ENCODE results near the gene CTNNBIP1.

- TF ChIP-seq CTCF (IDR thresholded peaks at IDR 0.05) (no peak), POLR2AphosphoS5 (IDR thresholded peaks at IDR 0.05) (no peak), POLR2A (IDR thresholded peaks at IDR 0.05; ENCODE audit: low read depth) (no peak), EP300 (IDR thresholded peaks at IDR 0.05) (no peak)
Measured at GRCh38 chr1:9909234-9910046, 629 bp downstream of the CTNNBIP1 start.

Measured in esophagus muscularis mucosa (tissue), 4 donors.